IMR-90 (cell line): ENCODE measurements around the gene CAMTA1. TPM values are rescaled to one million over a fixed set of nuclear protein-coding genes. Genes with fewer than 3 reads are reported as not detected.

Source experiments
- ATAC-seq: fragments of 200-7000 bp; cut with Tn5 transposase; 2 replicates; pipeline ENCODE4 v1.9.1; 2020; ENCODE audit warnings: low read depth, mild to moderate bottlenecking, moderate library complexity
- BruUV-seq: library from RNA; stranded (reverse); fragments of 400-500 nt; replicated peaks from 2 replicates; lab custom pipeline; 2021; lab: Mats Ljungman, UMichigan
- CTCF ChIA-PET: fragments of 300-600 bp; formaldehyde crosslinking; extraction: SDS; loops from one replicate; lab custom pipeline; 2021; ENCODE audit warnings: antibody characterized with exemption; lab: Yijun Ruan, JAX
- POLR2A ChIA-PET: fragments of 300-600 bp; sonication (Branson Sonifier 250); formaldehyde crosslinking; loops from one replicate; lab custom pipeline; 2022; ENCODE audit warnings: antibody characterized with exemption; ENCODE audit not compliant: unreplicated experiment; lab: Charles Lee
- DNase-seq: peaks from one replicate; pipeline ENCODE4 v3.0.0; 2013
- H2AFZ ChIP-seq: replicated peaks from 2 replicates; pipeline ENCODE3; 2013; ENCODE audit warnings: low read length, mild to moderate bottlenecking; ENCODE audit not compliant: poor library complexity
- H2AK5ac ChIP-seq: 2 replicates; pipeline ENCODE4 v1.6.1; 2013; ENCODE audit warnings: low read depth, low read length, inconsistent platforms
- H2AK9ac ChIP-seq: replicated peaks from 2 replicates; pipeline ENCODE3; 2013; ENCODE audit warnings: mild to moderate bottlenecking, low read depth, low read length, moderate library complexity; ENCODE audit not compliant: poor library complexity
- H2BK120ac ChIP-seq: 2 replicates; pipeline ENCODE4 v1.6.1; 2013; ENCODE audit warnings: low read depth, low read length, inconsistent platforms
- H2BK15ac ChIP-seq: 3 replicates; pipeline ENCODE4 v1.6.1; 2013; ENCODE audit warnings: low read depth, low read length, inconsistent platforms
- H2BK20ac ChIP-seq: 2 replicates; pipeline ENCODE4 v1.6.1; 2013; ENCODE audit warnings: low read depth, mild to moderate bottlenecking, inconsistent platforms, low read length, moderate library complexity
- H2BK5ac ChIP-seq: 2 replicates; pipeline ENCODE4 v1.6.1; 2013; ENCODE audit warnings: mild to moderate bottlenecking, low read depth, low read length, inconsistent platforms; ENCODE audit not compliant: poor library complexity, severe bottlenecking
- H3K14ac ChIP-seq: replicated peaks from 2 replicates; pipeline ENCODE4 v1.6.1; 2013; ENCODE audit warnings: low read depth, low read length, inconsistent platforms
- H3K18ac ChIP-seq: 2 replicates; pipeline ENCODE4 v1.6.1; 2013; ENCODE audit warnings: low read depth, low read length, control low read depth
- H3K23ac ChIP-seq: 2 replicates; pipeline ENCODE4 v1.6.1; 2013; ENCODE audit warnings: low read depth, low read length, inconsistent platforms
- H3K27ac ChIP-seq: 2 replicates; pipeline ENCODE4 v1.5.1; 2013; ENCODE audit warnings: mild to moderate bottlenecking, control low read depth, low read length; ENCODE audit not compliant: insufficient read depth
- H3K27me3 ChIP-seq: 2 replicates; pipeline ENCODE4 v1.6.1; 2013; ENCODE audit warnings: low read length; ENCODE audit not compliant: control insufficient read depth, insufficient read depth
- H3K36me3 ChIP-seq: 2 replicates; pipeline ENCODE4 v1.6.1; 2013; ENCODE audit warnings: low read length, mixed read lengths; ENCODE audit not compliant: control insufficient read depth, insufficient read depth
- H3K4ac ChIP-seq: 2 replicates; pipeline ENCODE4 v1.6.1; 2013; ENCODE audit warnings: low read depth, low read length, inconsistent platforms
- H3K4me1 ChIP-seq: 2 replicates; pipeline ENCODE4 v1.6.1; 2013; ENCODE audit warnings: low read length, mixed read lengths; ENCODE audit not compliant: control insufficient read depth, insufficient read depth
- H3K4me2 ChIP-seq: 2 replicates; pipeline ENCODE4 v1.6.1; 2013; ENCODE audit warnings: low read depth, mild to moderate bottlenecking, control low read depth, low read length, moderate library complexity
- H3K4me3 ChIP-seq: 2 replicates; pipeline ENCODE4 v1.5.1; 2013; ENCODE audit warnings: low read depth, mild to moderate bottlenecking, control low read depth, low read length, moderate library complexity; ENCODE audit not compliant: insufficient read depth
- H3K56ac ChIP-seq: 2 replicates; pipeline ENCODE4 v1.6.1; 2013; ENCODE audit warnings: low read length, inconsistent platforms; ENCODE audit not compliant: insufficient read depth; ENCODE audit errors: extremely low read depth
- H3K79me1 ChIP-seq, 2 experiments: 2 replicates each; pipeline ENCODE4 v1.6.1; 2013; ENCODE audit warnings: low read length in 2 of 2, inconsistent platforms in 1 of 2, low read depth in 1 of 2
- H3K9ac ChIP-seq: 2 replicates; pipeline ENCODE4 v1.6.1; 2013; ENCODE audit warnings: low read depth, low read length, control low read depth
- H3K9me1 ChIP-seq: 2 replicates; pipeline ENCODE4 v1.6.1; 2013; ENCODE audit warnings: low read length, inconsistent platforms; ENCODE audit not compliant: insufficient read depth
- H3K9me3 ChIP-seq: 2 replicates; pipeline ENCODE4 v1.6.1; 2013; ENCODE audit warnings: low read length; ENCODE audit not compliant: control insufficient read depth, insufficient read depth
- H4K20me1 ChIP-seq: 2 replicates; pipeline ENCODE4 v1.6.1; 2013; ENCODE audit warnings: low read length, inconsistent platforms; ENCODE audit not compliant: insufficient read depth
- H4K5ac ChIP-seq: 2 replicates; pipeline ENCODE4 v1.6.1; 2013; ENCODE audit warnings: mild to moderate bottlenecking, low read depth, low read length, control low read depth
- H4K8ac ChIP-seq, 2 experiments: 2 replicates each; pipeline ENCODE4 v1.6.1; 2013; ENCODE audit warnings: low read depth in 2 of 2, low read length in 2 of 2, control low read depth in 1 of 2, inconsistent platforms in 1 of 2
- H4K91ac ChIP-seq: 2 replicates; pipeline ENCODE4 v1.6.1; 2013; ENCODE audit warnings: low read depth, low read length, inconsistent platforms; ENCODE audit not compliant: insufficient read depth
- BHLHE40 ChIP-seq: fragments of 150-350 bp; IDR thresholded peaks from 2 replicates; pipeline ENCODE4 v1.6.1; 2016; ENCODE audit warnings: mild to moderate bottlenecking, low read depth, low read length
- CHD1 ChIP-seq: IDR thresholded peaks from 2 replicates; pipeline ENCODE4 v1.6.1; 2012; ENCODE audit warnings: low read depth, low read length, improper control_type of control experiment
- MAFK ChIP-seq: IDR thresholded peaks from 2 replicates; pipeline ENCODE4 v1.6.1; 2012; ENCODE audit warnings: low read depth, low read length, improper control_type of control experiment
- MAZ ChIP-seq: IDR thresholded peaks from 2 replicates; pipeline ENCODE4 v1.6.1; 2012; ENCODE audit warnings: low read depth, mild to moderate bottlenecking, low read length, improper control_type of control experiment, moderate library complexity, borderline replicate concordance
- MXI1 ChIP-seq: IDR thresholded peaks from 2 replicates; pipeline ENCODE4 v1.6.1; 2012; ENCODE audit warnings: low read depth, mild to moderate bottlenecking, low read length, moderate library complexity, borderline replicate concordance
- POLR2A ChIP-seq: IDR thresholded peaks from 2 replicates; pipeline ENCODE4 v1.6.1; 2012; ENCODE audit warnings: mild to moderate bottlenecking, low read depth, low read length
- RAD21 ChIP-seq: IDR thresholded peaks from 2 replicates; pipeline ENCODE4 v1.6.1; 2012; ENCODE audit warnings: low read length, improper control_type of control experiment
- RFX5 ChIP-seq: IDR thresholded peaks from 2 replicates; pipeline ENCODE4 v1.8.0; 2012; ENCODE audit warnings: low read depth, mild to moderate bottlenecking, low read length, moderate library complexity
- WGBS, 2 experiments: methylation state at CpG; one replicate each; pipeline versions ENCODE4 v1.1.5 to v1.1.7; 2013; ENCODE audit warnings: missing lambda C conversion rate in 2 of 2; ENCODE audit not compliant: insufficient read length in 1 of 2; ENCODE audit errors: extremely low coverage in 2 of 2; 5-methylcytosine and 5-hydroxymethylcytosine counted together
- dilution Hi-C: fragments of 300-500 bp; cut with HindIII; formaldehyde crosslinking; loops from one replicate; pipeline ENCODE4 v1.14.3; 2018; ENCODE audit warnings: low sequenced_read_pairs; ENCODE audit not compliant: unreplicated experiment
- in situ Hi-C: fragments of 300-500 bp; cut with MboI; formaldehyde crosslinking; loops from 3 replicates; pipeline ENCODE4 v1.14.3; 2019; ENCODE audit warnings: low sequenced_read_pairs, inconsistent platforms, mixed read lengths
- intact Hi-C: fragments of 100-400 bp; cut with micrococcal nuclease; formaldehyde crosslinking; loops from 2 replicates; pipeline ENCODE4 v1.10.0; 2022
- polyA plus RNA-seq, 3 experiments: library from polyadenylated mRNA; depleted of rRNA; stranded (reverse); fragments of >200 nt; gene quantifications; 2 replicates each; pipeline ENCODE4 v1.2.3, GENCODE V29; 2012; ENCODE audit warnings: low replicate concordance in 1 of 3
- total RNA-seq: library from RNA; depleted of rRNA; stranded (reverse); fragments of >200 nt; gene quantifications from 2 replicates; pipeline ENCODE4 v1.2.3, GENCODE V29; 2012

CAMTA1 gene
- total and polyA plus RNA-seq, 2 of the 4 experiments (the other 2 are of a cell fraction): 35.5 to 74.3 TPM

GRCh38 chr1:6909857-6910256 lies 124.6 kb downstream of the CAMTA1 start:
- Histone ChIP-seq H4K91ac (no peak overlapping the region), H3K14ac (no peak overlapping the region), H4K20me1 (no peaks in the 10 kb centered on the region; the same call in 1 of the 2 replicates), H3K9ac (no peak overlapping the region), H3K18ac (no peak overlapping the region), H4K8ac (no peak overlapping the region), H3K56ac (no peak overlapping the region), H3K4me1 (no peaks in the 10 kb centered on the region), H2AK9ac (no peak overlapping the region), H2BK5ac (no peak overlapping the region), H3K9me1 (no peaks in the 10 kb centered on the region), H2BK15ac (no peak overlapping the region), H3K36me3 (no peaks in the 10 kb centered on the region), H3K27ac (no peak overlapping the region), H3K9me3 (peaks cover 5% of the 10 kb centered on the region), H2AFZ (no peak overlapping the region), H3K4me3 (no peak overlapping the region), H3K4ac (no peak overlapping the region), H3K27me3 (peaks cover 1% of the 10 kb centered on the region; the same call in 1 of the 2 replicates), H3K23ac (no peak overlapping the region), H2AK5ac (no peak overlapping the region), H3K4me2 (no peak overlapping the region), H2BK20ac (no peak overlapping the region), H2BK120ac (no peak overlapping the region), H4K5ac (no peak overlapping the region), H3K79me1 (no peaks in the 10 kb centered on the region)
- POLR2A ChIA-PET: no interaction called here
- ATAC-seq (no peak), DNase-seq (no peak)
- TF ChIP-seq BHLHE40 (no peak), MAZ (no peak), MXI1 (no peak), MAFK (no peak), RAD21 (no peak), CHD1 (no peak), RFX5 (no peak), POLR2A (no peak)
- CTCF ChIA-PET: no interaction called here
- WGBS, 2 experiments: no CpG with 5 or more reads among the region's 1 CpG
- dilution Hi-C loops: no loop called here
- BruUV-seq: no TSS peak
- intact Hi-C loops: loop anchor here (10.0 kb wide), 1 partner anchor 435 kb away; no protein-coding TSS in a partner anchor
- in situ Hi-C loops: no loop called here
